Caco-2 (cell line): Measurements from ENCODE around the gene STYK1. TPM values are rescaled to one million over a fixed set of nuclear protein-coding genes. Genes with fewer than 3 reads are reported as not detected.

Experiments used
- BruUV-seq: library from RNA; stranded (reverse); fragments of 400-500 nt; replicated peaks from 2 replicates; lab custom pipeline; 2021; lab: Mats Ljungman, UMichigan
- CTCF ChIA-PET: fragments of 300-600 bp; sonication (Branson Sonifier 250); formaldehyde crosslinking; loops from one replicate; lab custom pipeline; 2022; ENCODE audit warnings: antibody characterized with exemption; lab: Charles Lee
- POLR2A ChIA-PET: fragments of 300-600 bp; sonication (Branson Sonifier 250); formaldehyde crosslinking; loops from one replicate; lab custom pipeline; 2022; ENCODE audit warnings: antibody characterized with exemption; lab: Charles Lee
- DNase-seq, 2 experiments: peaks; one replicate each; pipeline versions ENCODE4 v3.0.0 to v3.0.0-alpha.2; 2020 to 2022
- H3K27me3 ChIP-seq: replicated peaks from 2 replicates; pipeline ENCODE4 v1.6.0; 2011; ENCODE audit warnings: low read length; ENCODE audit not compliant: control insufficient read depth, insufficient read depth
- H3K36me3 ChIP-seq: 2 replicates; pipeline ENCODE4 v1.5.1; 2011; ENCODE audit warnings: low read length; ENCODE audit not compliant: control insufficient read depth, insufficient read depth
- H3K4me1 ChIP-seq: fragments of 250-450 bp; sonication (Bioruptor Pico); 2 replicates; pipeline ENCODE4 v1.5.1; 2020; ENCODE audit warnings: mild to moderate bottlenecking
- H3K4me3 ChIP-seq: 2 replicates; pipeline ENCODE4 v1.5.1; 2011; ENCODE audit warnings: low read depth, mild to moderate bottlenecking, control low read depth, low read length
- H3K9me3 ChIP-seq: fragments of 250-450 bp; sonication (Bioruptor Pico); 2 replicates; pipeline ENCODE4 v1.5.1; 2020; ENCODE audit warnings: mild to moderate bottlenecking, moderate library complexity
- H3K27ac Mint-ChIP-seq: one replicate; pipeline ENCODE4 v1.8.0; 2022; ENCODE audit warnings: mixed read lengths; ENCODE audit not compliant: unreplicated experiment
- H3K27me3 Mint-ChIP-seq: one replicate; pipeline ENCODE4 v1.8.0; 2022; ENCODE audit warnings: mixed read lengths; ENCODE audit not compliant: insufficient read depth, unreplicated experiment
- H3K36me3 Mint-ChIP-seq: one replicate; pipeline ENCODE4 v1.8.0; 2022; ENCODE audit warnings: mild to moderate bottlenecking, mixed read lengths; ENCODE audit not compliant: insufficient read depth, unreplicated experiment
- H3K4me1 Mint-ChIP-seq: one replicate; pipeline ENCODE4 v1.8.0; 2022; ENCODE audit warnings: low read depth, mixed read lengths; ENCODE audit not compliant: unreplicated experiment
- H3K4me3 Mint-ChIP-seq: one replicate; pipeline ENCODE4 v1.8.0; 2022; ENCODE audit warnings: mild to moderate bottlenecking, moderate library complexity, mixed read lengths; ENCODE audit not compliant: unreplicated experiment
- H3K9me3 Mint-ChIP-seq: one replicate; pipeline ENCODE4 v1.8.0; 2022; ENCODE audit warnings: mixed read lengths; ENCODE audit not compliant: unreplicated experiment
- CTCF ChIP-seq, 2 experiments: fragments of 200-600 bp in 1 of 2; IDR thresholded peaks; 1 replicate in 1 of 2; 2 replicates in 1 of 2; pipeline versions ENCODE4 v1.5.1 to v1.8.0; 2011 to 2022; ENCODE audit warnings: antibody characterized with exemption in 1 of 2, control low read depth in 1 of 2, inconsistent platforms in 1 of 2, low read depth in 1 of 2, low read length in 1 of 2, mild to moderate bottlenecking in 1 of 2, moderate library complexity in 1 of 2; ENCODE audit not compliant: insufficient read depth in 1 of 2, severe bottlenecking in 1 of 2, unreplicated experiment in 1 of 2
- intact Hi-C: fragments of 100-400 bp; cut with micrococcal nuclease; formaldehyde crosslinking; loops from one replicate; pipeline ENCODE4 v1.10.0; 2022; ENCODE audit not compliant: unreplicated experiment
- total RNA-seq: library from RNA; stranded (reverse); gene quantifications from 2 replicates; pipeline ENCODE4 v1.2.3, GENCODE V29; 2022

STYK1 gene
- total RNA-seq, 1 experiment from 2014 or later, result 4.5 TPM

GRCh38 chr12:10618338-10618987 is 55.4 kb downstream of the STYK1 start:
- no peak overlapping the region for H3K27ac Mint-ChIP-seq
- Histone ChIP-seq H3K36me3 (no peaks in the 10 kb centered on the region), H3K9me3 (no peaks in the 10 kb centered on the region), H3K27me3 (no peaks in the 10 kb centered on the region), H3K4me1 (no peaks in the 10 kb centered on the region), H3K4me3 (no peak overlapping the region)
- peaks cover 6% of the 10 kb centered on the region for H3K4me1 Mint-ChIP-seq
- BruUV-seq, result no TSS peak
- intact Hi-C loops, result no loop called here
- no peak overlapping the region for H3K4me3 Mint-ChIP-seq
- POLR2A ChIA-PET, result no interaction called here
- H3K27me3 Mint-ChIP-seq, result no peaks in the 10 kb centered on the region
- no peak for DNase-seq
- CTCF ChIA-PET, result no interaction called here
- no peaks in the 10 kb centered on the region for H3K9me3 Mint-ChIP-seq
- H3K36me3 Mint-ChIP-seq, result peaks cover 9% of the 10 kb centered on the region
- no peak for TF ChIP-seq CTCF (IDR thresholded peaks at IDR 0.05; ENCODE audit: insufficient read depth in 1 of 2, low read depth in 1 of 2, low read length in 1 of 2, severe bottlenecking in 1 of 2, unreplicated experiment in 1 of 2)

- CTCF ChIA-PET, result no interaction called here
- H3K27me3 ChIP-seq, result no peaks in the 10 kb centered on the region
- no peak overlapping the region for H3K4me3 Mint-ChIP-seq
- no peaks in the 10 kb centered on the region for H3K9me3 Mint-ChIP-seq
- no peaks in the 10 kb centered on the region for H3K9me3 ChIP-seq
- POLR2A ChIA-PET, result no interaction called here
- peaks cover 15% of the 10 kb centered on the region for H3K36me3 Mint-ChIP-seq
- no peak overlapping the region for H3K27ac Mint-ChIP-seq
- H3K4me1 ChIP-seq, result no peaks in the 10 kb centered on the region
- no peak for TF ChIP-seq CTCF (IDR thresholded peaks at IDR 0.05; ENCODE audit: insufficient read depth in 1 of 2, low read depth in 1 of 2, low read length in 1 of 2, severe bottlenecking in 1 of 2, unreplicated experiment in 1 of 2)
- no peak for DNase-seq
- no TSS peak for BruUV-seq
- no peak overlapping the region for H3K4me3 ChIP-seq
- no peaks in the 10 kb centered on the region for H3K36me3 ChIP-seq
- intact Hi-C loops, result no loop called here
- H3K4me1 Mint-ChIP-seq, result peaks cover 6% of the 10 kb centered on the region
- no peaks in the 10 kb centered on the region for H3K27me3 Mint-ChIP-seq
Measured at GRCh38 chr12:10617863-10618262, 56.0 kb downstream of the STYK1 start.

- no peaks in the 10 kb centered on the region for H3K36me3 ChIP-seq
- H3K4me1 Mint-ChIP-seq, result peaks cover 20% of the 10 kb centered on the region
- H3K27ac Mint-ChIP-seq, result no peak overlapping the region
- peaks cover 5% of the 10 kb centered on the region; the same call in 1 of the 2 replicates for H3K4me1 ChIP-seq
- H3K9me3 ChIP-seq, result no peaks in the 10 kb centered on the region
- BruUV-seq, result no TSS peak
- H3K4me3 ChIP-seq, result no peak overlapping the region
- no peaks in the 10 kb centered on the region for H3K27me3 Mint-ChIP-seq
- no peaks in the 10 kb centered on the region for H3K9me3 Mint-ChIP-seq
- H3K27me3 ChIP-seq, result no peaks in the 10 kb centered on the region
- intact Hi-C loops, result no loop called here
- no peak overlapping the region for H3K4me3 Mint-ChIP-seq
- DNase-seq, result peak in 1 of 2 experiments; percentile 27
- TF ChIP-seq CTCF (IDR thresholded peaks at IDR 0.05; ENCODE audit: insufficient read depth in 1 of 2, low read depth in 1 of 2, low read length in 1 of 2, severe bottlenecking in 1 of 2, unreplicated experiment in 1 of 2), result no peak
- ChIA-PET POLR2A (no interaction called here), CTCF (no interaction called here)
- peaks cover 38% of the 10 kb centered on the region for H3K36me3 Mint-ChIP-seq
Measured at GRCh38 chr12:10615532-10615931, 58.3 kb downstream of the STYK1 start.
